ENCODE results near the gene CACNA2D2. TPM values are rescaled to one million over a fixed set of nuclear protein-coding genes. Genes with fewer than 3 reads are reported as not detected.

CACNA2D2 gene
- polyA plus RNA-seq, 1 of the 3 experiments (the other 2 are of a cell fraction), result 1.1 TPM

- H2AFZ ChIP-seq (ENCODE audit: low read depth), result no peak overlapping the region
- H3K4me3 ChIP-seq (ENCODE audit: low read depth in 2 of 2, low read length in 1 of 2), result no peak overlapping the region
- H3F3A ChIP-seq (replicated peaks; ENCODE audit: insufficient read depth), result peaks cover 25% of the 10 kb centered on the region
- peaks cover 10 to 27% of the 10 kb centered on the region in 2 experiments for H3K36me3 ChIP-seq (replicated peaks in 1 of 2; ENCODE audit: control insufficient read depth in 1 of 2, insufficient read depth in 2 of 2, low read length in 1 of 2)
- ChIA-PET CTCF (interaction anchor here (5.8 to 6.8 kb wide), 2 partner anchors 12 to 15 kb away, joined by 40 to 60 read pairs; partner anchors contain the start of genes CYB561D2, HYAL2 and NPRL2), POLR2A (interaction anchor here (1.7 kb wide), 1 partner anchor 12 kb away, joined by 3 read pairs; the partner anchor contains the start of gene HYAL2)
- no peaks in the 10 kb centered on the region for H3K9me2 ChIP-seq
- H3K4me1 ChIP-seq (ENCODE audit: control insufficient read depth in 1 of 2, insufficient read depth in 2 of 2, low read depth in 1 of 2, low read length in 1 of 2), result peaks cover 10 to 32% of the 10 kb centered on the region in 2 experiments
- H3K79me2 ChIP-seq (ENCODE audit: insufficient read depth), result peaks cover 76% of the 10 kb centered on the region
- no peaks in the 10 kb centered on the region for H3K27me3 ChIP-seq (ENCODE audit: insufficient read depth)
- no peaks in the 10 kb centered on the region for H3K9me3 ChIP-seq
- H3K9ac ChIP-seq, result peak overlapping the region; percentile 13; the same call in 1 of the 2 replicates
- peak overlapping the region; percentile 61 for H3K4me2 ChIP-seq
- H3K27ac ChIP-seq (ENCODE audit: low read depth in 2 of 2, low read length in 1 of 2), result no peak overlapping the region
- DNase-seq, result no peak
- TF ChIP-seq USF2 (IDR thresholded peaks at IDR 0.05; ENCODE audit: borderline replicate concordance, low read depth, low read length) (no peak), TEAD4 (IDR thresholded peaks at IDR 0.05; ENCODE audit: borderline replicate concordance, insufficient read depth) (no peak), EP300 (IDR thresholded peaks at IDR 0.05; ENCODE audit: borderline replicate concordance in 1 of 2, low read depth in 1 of 2, low read length in 1 of 2) (no peak)
- 96% methylated on average over 10 of the region's 12 CpGs for WGBS (ENCODE audit: low lambda C conversion rate)
- H4K20me1 ChIP-seq (ENCODE audit: insufficient read depth), result peaks cover 10% of the 10 kb centered on the region; the same call in 1 of the 2 replicates
These were observed 169.6 kb downstream of the CACNA2D2 start for GRCh38 chr3:50333744-50334328.

- H3K27me3 ChIP-seq (ENCODE audit: insufficient read depth), result no peaks in the 10 kb centered on the region
- DNase-seq, result no peak
- POLR2A ChIA-PET, result no interaction called here
- CTCF ChIA-PET, result interaction anchor here (1.1 kb wide), 2 partner anchors 16 to 211 kb away, joined by 3 to 4 read pairs; no protein-coding TSS in a partner anchor
- no peaks in the 10 kb centered on the region for H3K9me2 ChIP-seq
- no peak overlapping the region for H3K4me2 ChIP-seq
- no peak overlapping the region for H2AFZ ChIP-seq (ENCODE audit: low read depth)
- H3K4me1 ChIP-seq (ENCODE audit: control insufficient read depth in 1 of 2, insufficient read depth in 2 of 2, low read depth in 1 of 2, low read length in 1 of 2), result peaks cover 5 to 33% of the 10 kb centered on the region in 2 experiments; a peak in 3 of 4 replicates
- H4K20me1 ChIP-seq (ENCODE audit: insufficient read depth), result peaks cover 10% of the 10 kb centered on the region; the same call in 1 of the 2 replicates
- 100% methylated on average over 12 of the region's 19 CpGs for WGBS (ENCODE audit: low lambda C conversion rate)
- H3K9ac ChIP-seq, result no peak overlapping the region
- H3K79me2 ChIP-seq (ENCODE audit: insufficient read depth), result peaks cover 76% of the 10 kb centered on the region
- H3K4me3 ChIP-seq (ENCODE audit: low read depth in 2 of 2, low read length in 1 of 2), result no peak overlapping the region
- H3K9me3 ChIP-seq, result no peaks in the 10 kb centered on the region
- peaks cover 10 to 27% of the 10 kb centered on the region in 2 experiments for H3K36me3 ChIP-seq (replicated peaks in 1 of 2; ENCODE audit: control insufficient read depth in 1 of 2, insufficient read depth in 2 of 2, low read length in 1 of 2)
- no peak overlapping the region for H3K27ac ChIP-seq (ENCODE audit: low read depth in 2 of 2, low read length in 1 of 2)
- peaks cover 30% of the 10 kb centered on the region for H3F3A ChIP-seq (replicated peaks; ENCODE audit: insufficient read depth)
- TF ChIP-seq FOXM1 (IDR thresholded peaks at IDR 0.05; ENCODE audit: low read depth) (no peak), CHD2 (IDR thresholded peaks at IDR 0.05; ENCODE audit: low read length, partially characterized antibody) (no peak), CTCF (IDR thresholded peaks at IDR 0.05) (no peak), EP300 (IDR thresholded peaks at IDR 0.05; ENCODE audit: borderline replicate concordance in 1 of 2, low read depth in 1 of 2, low read length in 1 of 2) (no peak), YY1 (IDR thresholded peaks at IDR 0.05; ENCODE audit: low read depth) (no peak), ELF1 (IDR thresholded peaks at IDR 0.05) (no peak), JUND (IDR thresholded peaks at IDR 0.05) (no peak), USF2 (IDR thresholded peaks at IDR 0.05; ENCODE audit: borderline replicate concordance, low read depth, low read length) (no peak), MEF2A (IDR thresholded peaks at IDR 0.05; ENCODE audit: borderline replicate concordance, low read depth) (no peak), PBX3 (IDR thresholded peaks at IDR 0.05) (no peak), USF1 (IDR thresholded peaks at IDR 0.05; ENCODE audit: borderline replicate concordance, low read depth) (no peak), IRF3 (IDR thresholded peaks at IDR 0.05; ENCODE audit: low read depth, low read length) (no peak), EZH2phosphoT487 (IDR thresholded peaks at IDR 0.05; ENCODE audit: borderline replicate concordance, low read depth) (no peak), SIN3A (IDR thresholded peaks at IDR 0.05; ENCODE audit: borderline replicate concordance, low read depth, low read length) (no peak), FOXJ3 (CRISPR knock-in tag; IDR thresholded peaks at IDR 0.05) (no peak), MAX (IDR thresholded peaks at IDR 0.05; ENCODE audit: low read depth) (no peak), RFX5 (IDR thresholded peaks at IDR 0.05; ENCODE audit: low read length) (no peak)
These were observed 172.0 kb downstream of the CACNA2D2 start for GRCh38 chr3:50331364-50331907.

Measured in SK-N-SH (cell line).